Measurements from ENCODE around the gene ARHGEF38.

Gene ARHGEF38

DNA sequence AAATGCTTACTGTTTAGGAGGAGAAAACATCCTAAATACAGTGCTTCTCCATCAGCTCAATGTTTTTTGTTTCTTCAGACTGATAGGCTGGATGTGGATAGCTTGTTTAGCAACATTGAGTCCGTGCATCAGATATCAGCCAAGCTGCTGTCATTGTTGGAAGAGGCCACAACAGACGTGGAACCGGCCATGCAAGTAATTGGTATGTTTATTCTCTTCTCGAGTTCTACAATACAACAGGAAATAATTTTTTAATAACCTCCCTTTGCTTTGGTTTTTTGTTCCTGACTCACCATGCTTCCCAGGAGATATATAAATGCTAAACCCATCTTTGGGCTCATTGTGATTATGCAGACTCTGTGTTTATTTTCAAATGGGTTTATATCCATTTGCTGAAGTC, 60.9 kb downstream of the ARHGEF38 start:
- no peak for DNase-seq

DNA sequence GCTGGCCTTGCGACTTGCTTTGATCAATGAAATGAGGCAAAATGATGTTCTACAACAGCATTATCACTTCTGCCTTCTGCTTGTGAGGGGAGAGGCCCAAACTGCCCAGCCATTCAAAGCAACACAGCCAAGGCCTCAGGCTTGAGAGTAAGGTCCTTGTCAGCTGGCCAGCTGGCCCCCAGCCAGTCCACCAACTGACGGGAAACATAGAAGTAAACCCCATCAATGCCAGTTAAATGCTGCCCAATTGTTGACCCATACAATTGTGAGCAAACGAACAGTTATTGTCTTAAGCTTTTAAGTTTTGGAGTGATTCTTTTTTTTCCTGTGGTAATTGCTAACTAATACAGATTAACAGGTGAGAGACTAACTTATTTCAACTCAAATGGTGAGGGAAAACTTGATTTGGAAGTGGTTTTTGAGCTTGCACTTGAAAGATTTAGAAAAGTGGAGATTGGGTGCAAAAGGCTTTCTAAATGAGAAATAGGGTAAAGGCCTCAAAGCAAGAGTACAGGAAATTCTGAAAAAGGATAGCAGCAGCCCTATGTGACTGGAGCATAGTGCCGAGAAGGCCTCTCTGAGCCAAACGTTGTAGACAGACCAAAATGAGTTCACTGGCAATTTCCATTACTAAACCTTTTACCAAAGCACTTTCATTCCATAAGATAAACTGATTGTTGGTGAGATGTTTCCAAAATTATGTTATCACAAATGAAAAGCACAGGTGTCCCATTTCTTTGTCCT, 66.9 kb downstream of the ARHGEF38 start:
- DNase-seq = no peak

DNA sequence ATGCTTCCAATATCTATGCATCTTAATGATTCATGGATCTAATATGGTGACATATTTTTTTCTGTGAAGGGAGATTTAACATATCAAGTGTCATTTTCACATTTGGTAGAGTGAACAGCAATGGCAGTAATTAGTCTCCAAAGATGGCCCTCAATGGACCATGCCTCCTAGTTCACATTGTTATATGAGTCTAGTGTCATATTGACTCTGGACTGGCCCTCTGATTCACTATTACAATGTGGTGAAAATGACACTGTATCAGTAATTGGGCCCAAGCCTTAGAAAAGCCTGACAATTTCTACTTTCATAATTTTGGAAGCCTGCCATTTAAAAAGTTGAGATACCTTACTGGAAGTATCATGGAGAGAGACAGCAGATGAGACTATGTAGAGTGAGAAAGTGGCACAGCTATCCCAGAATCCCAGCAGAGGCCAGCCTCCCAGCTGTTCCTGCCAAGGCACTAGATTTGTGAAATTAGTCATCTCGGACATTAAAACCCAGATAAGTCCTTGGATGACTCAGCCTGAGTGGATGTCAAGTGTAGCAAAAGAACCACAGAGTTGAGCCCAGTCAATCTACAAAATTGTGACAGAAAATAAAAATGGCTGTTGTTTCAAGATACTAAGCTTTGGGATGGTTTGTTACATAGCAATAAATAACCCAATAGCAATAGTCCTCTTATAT, 68.4 kb downstream of the ARHGEF38 start:
- DNase-seq = no peak

DNA sequence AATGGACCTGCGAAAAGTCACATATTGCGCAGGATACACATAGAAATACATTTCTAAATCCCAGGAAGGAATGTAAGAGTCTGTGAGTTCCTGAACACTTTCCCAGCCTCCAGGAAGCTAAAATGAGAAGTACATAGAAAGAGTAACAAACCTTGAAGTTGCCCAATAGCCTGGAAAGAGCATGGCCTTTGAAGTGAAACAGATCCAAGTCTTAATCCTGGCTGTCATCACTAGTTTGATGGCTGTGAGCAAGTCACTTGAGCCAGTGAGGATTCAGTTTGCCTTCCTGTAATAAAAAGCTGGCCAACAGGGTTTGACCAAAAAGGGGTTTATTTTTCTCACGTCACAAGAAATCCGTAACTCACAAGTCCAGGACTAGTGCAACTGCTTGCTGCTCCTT, 69.8 kb downstream of the ARHGEF38 start:
- no peak for DNase-seq

DNA sequence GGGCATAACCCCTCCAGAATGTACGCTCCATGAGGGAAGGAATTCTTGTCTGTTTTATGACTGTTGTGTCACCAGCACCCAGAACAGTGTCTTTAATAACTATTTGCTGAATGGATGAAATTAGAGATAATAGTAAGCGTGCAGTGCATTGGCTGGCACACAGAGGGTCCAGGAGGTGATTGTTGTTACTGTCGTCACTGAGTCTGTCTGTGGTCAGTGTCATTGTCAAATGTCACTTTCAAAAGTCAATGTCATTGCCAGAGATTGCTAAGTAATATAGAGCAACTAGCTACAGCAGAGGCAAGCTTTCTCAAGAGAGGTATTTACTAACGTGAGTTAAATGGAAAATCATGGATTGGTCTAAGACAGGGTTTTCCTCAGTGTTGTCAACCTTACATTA, 70.7 kb downstream of the ARHGEF38 start:
- DNase-seq = no peak

DNA sequence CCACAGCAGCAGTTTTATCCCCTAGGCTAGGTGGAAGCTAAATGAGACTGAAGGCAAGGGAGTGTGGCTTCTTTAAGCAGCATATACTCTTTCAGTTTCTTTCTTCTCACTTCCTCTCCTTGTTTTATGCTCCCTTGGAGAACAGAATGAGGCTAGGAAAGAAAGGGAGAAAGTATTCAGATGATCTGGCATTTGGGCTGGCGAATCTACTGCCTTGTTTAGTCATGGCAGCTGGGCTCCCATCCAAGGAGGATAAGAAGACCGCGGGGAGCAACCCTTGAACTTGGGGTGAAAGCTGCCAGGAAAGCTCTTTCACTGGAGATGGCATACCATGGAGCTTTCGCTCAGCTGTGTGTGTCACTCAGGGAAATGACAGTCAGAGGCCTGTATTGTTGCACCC, 72.1 kb downstream of the ARHGEF38 start:
- no peak for DNase-seq

DNA sequence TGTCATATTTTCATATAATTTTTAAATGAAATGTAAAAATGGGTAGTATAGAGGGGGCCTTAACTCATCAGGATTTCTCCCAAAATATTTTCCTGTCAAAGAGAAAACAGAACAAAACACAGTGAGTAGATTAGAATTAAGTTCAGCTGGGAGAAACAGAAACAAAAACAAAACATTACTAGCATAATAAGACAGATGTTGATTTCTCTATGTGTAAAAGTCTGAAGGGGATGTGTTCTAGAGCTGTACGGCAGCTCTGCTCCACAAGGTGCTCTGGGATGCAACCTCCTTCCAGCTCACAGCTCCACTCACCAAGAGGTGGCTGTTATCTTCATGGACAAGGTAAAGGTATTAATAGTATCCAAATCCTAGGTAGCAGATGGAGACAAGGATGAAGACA, 72.8 kb downstream of the ARHGEF38 start:
- no peak for DNase-seq

DNA sequence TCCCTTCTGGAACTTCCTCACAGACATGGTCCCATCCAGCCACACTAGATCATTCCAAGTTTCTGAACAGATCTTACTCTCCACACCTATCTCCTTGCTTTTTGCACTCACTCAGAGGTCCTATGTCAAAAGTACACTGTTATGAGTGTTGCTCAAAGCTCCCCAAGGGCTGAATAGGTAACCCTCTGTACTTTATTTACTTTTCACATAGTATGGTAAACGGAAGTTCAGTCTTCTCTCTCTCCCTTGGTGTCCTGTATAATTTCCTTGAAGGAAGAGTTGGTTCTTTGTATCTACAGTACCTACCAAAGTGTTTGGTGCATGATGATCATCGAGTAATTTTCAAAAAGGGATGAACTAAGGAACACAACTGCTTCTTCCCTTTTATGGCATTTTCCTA, 74.4 kb downstream of the ARHGEF38 start:
- no peak for DNase-seq

DNA sequence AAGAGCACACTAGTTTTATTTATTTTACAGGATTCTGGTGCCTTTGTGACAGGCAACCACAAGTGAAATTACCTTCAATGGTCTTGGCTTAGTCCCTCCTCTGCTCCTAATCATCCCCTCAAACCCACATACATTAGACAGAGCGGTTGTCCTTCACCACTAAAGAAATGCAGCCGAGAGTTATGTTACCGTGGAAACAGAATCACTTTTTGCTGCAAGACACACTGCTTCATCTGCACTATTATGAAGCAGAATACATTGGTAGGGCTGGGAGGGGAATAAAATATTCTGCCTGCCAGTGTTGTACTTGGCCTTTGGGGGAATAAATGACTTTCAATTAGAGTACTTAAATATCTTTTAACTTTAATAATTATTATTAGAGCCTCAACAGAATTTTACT, 75.2 kb downstream of the ARHGEF38 start:
- DNase-seq = no peak

DNA sequence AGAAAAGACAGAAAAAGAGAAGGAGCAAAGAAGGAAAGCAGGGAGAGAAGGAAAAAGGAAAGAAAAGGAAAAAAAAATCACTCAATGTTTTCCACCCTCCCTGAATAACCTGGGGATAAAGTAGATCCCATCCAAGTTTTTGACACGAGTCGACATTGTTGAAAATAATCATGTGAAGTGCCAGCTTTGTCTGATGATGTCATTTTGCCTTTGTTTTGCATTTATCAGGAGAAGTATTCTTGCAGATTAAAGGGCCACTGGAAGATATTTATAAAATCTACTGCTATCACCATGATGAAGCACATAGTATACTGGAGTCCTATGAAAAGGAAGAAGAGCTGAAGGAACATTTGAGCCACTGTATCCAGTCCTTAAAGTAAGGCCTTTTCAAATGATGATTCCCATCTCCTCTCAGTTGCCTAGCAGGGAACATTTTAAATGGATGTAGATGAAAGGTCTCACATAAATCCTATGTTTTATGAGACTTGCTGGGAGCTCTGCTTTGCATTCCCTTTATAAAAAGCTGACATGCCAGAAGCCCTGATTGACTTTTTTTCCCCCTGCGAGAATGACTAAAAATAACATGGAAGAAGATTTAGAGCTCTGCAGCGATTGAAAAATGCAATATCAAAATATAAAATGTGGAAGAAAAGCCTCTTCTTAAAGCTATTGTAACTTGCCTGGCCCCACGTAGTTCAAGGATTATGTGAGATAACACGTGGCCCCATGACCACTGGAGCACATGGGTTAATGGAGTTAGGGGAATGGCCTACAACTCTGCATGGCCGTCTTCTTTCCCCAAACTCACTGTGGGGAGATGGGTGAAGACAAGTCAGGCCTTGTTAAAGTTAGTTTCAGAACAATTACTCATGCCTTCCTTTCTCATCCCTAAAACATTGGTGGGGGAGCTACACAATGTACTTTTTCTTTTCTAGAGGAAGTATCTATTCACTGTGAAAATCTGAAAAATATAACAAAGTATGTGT, 78.5 kb downstream of the ARHGEF38 start:
- DNase-seq = no peak

DNA sequence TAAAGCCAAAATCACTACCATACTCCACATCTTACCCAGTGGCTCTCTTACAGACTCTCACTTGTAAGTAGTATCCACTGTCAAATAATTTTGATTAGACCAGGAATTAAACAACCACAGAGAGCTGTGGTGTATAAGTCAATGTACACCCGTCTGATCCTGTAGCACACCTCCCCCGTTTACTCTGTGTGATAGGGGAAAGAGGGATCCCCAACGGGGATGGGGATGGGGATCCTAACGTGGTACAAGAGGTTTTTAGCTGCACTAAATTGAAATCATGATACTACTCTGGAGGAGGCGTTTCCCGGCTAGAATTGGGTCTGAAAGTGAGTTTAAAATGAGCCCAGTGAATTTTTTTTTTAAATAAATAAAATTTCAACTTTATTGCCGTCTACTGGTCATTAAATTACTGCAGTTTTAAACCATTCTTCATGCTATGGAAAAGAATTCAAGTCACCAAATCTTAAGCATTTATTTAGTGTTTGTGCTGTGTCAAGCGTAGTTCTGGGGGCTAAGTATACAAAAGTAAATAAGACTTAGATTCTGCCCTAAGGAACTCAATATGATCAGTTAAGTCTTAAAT, 79.5 kb downstream of the ARHGEF38 start:
- DNase-seq = no peak

DNA sequence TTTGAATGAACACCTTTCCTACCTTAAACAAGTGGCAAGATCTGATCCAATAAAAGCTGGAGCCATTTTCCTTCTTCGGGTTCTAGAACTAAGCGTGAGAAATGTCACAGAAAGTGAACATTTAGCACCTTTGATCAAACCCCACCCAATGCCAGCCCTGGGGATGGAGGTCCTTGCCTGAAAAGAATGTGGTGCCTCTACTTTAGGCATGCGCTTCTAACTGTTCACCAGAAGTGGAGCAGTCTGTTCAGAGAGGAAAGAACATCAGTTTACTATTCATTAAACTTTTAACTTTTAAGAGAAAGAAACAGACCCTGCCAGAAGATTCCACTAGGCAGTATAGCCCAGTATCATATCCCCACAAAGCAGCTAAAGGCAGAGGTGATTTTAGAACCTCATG, 80.2 kb downstream of the ARHGEF38 start:
- no peak for DNase-seq

DNA sequence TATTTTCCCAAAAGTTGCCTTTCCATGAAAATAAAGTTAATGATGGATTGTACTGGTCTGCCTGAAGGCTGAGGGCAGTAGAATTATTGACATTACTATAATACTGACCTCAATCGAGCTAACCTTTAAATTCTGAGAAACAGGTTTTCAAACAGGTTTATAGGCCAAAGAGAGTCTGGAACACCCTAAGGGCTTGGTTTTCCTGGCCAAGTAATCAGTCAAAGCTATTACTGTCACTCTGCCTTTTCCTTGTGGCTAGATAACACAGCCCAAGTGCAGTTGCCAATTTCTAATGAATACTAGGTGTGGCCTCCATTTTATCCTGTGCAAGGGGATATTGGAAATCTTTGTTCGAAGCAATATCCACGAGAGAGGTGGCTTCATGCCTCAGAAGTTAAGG, 80.8 kb downstream of the ARHGEF38 start:
- DNase-seq = no peak

DNA sequence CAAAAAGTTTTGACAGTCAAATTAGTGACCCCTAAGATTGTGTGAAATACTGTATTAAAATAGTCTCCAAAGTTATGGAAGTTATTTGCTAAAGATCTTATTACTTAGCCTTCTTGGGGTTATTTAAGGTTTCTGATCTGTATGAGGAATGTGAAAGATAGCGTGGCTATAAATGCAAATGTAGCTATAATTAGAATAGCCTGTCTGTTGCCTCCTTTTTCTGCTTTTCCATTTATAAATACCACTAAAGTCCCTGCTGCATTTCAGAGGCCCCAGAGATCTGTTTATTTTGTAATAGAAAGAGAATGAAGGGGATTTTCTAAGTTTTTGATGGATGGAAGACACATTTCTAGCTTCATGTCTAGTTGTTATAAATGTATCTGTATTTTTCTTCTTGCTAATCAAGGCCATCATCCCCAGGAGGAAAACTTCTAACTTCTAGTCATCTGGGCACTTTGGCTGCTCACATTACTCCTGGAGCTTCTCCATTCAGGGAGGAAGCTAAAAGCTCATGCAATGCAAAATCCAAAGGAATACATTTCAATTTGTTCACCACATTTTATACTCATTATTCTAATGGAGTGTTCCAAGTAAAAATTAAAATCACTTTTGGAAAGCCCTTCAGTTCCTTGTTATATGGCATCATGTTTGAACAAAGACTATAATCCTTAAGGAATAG, 82.1 kb downstream of the ARHGEF38 start:
- DNase-seq = no peak

DNA sequence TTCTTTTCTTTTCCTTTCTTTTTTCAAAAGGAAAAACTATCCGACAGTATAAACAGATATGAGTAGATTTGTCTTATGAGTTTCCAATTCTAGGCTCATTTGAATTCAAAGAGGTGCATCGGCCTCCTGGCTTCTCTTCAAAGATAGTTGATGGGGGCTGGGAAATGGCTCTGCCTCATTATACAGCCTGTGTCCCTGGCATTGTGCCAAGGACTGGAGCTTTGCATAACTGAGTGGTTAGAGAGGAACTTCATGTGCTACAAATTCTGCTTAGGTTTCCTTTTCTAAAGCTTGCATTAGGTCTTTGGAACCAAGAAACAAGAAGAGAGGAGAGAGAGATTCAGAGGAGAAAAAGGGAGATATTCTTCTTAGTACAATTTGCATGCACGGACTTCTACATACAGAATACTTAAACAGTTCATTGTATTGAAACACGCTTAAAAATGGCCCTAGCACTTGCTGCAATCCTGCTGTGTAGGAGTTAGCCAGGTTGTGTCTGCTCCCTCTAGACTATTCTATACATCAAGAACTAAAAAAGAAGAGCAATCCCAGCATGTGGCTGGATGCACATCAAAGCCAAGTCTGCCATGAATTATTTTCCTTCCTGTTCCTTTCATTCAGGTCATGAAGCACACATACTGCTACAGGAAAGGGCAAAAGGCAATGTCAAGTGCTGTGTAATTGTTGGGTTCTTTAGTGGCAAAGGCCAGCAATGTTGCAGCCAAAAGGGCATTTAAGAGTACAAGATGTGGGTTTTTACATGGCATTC, 85.2 kb downstream of the ARHGEF38 start:
- DNase-seq = peak; percentile 4

DNA sequence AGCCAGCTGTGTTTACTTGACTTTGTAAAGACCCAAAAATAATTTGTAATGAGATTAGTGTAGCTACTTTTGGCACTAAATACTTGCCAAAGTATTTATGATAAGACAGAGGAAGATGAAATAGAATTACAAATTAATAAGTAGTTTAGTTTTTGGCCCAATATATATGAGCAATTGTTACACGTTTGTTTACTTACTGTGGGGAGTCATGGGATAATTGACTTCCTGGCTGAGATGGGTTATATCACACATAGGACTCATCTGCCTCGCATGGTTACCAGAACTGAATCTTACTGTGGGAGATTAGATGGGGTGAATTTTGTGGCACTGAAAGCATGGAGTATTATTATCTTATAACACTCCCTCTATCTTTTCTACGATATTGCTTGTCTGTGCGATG, 89.4 kb downstream of the ARHGEF38 start:
- no peak for DNase-seq

DNA sequence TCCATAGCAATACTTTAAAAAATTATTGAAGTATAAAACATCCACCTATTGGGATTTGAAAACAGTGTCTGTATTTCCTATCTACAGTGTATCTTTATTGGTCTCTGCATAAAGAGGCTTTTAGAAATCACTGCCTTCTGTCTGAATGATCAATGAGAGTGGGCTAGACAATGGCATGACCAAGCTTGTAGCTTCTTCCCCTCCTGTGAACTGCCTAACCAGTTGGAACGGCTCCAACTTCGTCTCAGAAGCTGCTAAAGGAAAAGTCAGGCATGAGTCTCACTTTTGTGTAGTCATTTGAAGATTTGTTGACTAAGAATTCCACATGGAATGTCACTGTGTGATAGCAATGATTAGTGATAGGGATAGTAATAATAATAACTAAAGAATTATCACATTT, 91.8 kb downstream of the ARHGEF38 start:
- no peak for DNase-seq

DNA sequence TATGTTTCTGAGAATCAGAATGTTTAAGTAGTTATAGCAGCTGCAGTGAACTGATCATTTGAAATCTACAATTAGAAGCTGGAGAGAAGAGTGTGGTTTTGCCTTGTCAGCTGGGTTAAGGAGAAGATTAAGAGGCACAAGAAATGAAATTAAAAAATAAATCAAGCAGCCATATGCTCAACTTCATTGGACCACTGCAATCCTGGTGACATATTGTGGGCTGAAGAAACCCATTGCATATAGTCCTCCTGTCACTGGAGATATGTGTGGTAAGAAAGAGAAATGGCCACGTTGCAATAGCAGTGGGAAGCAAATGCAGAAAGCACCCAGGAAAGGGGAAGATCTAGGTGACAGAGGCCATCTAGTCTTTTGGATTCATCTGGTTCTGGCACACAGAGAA, 93.0 kb downstream of the ARHGEF38 start:
- DNase-seq = no peak

DNA sequence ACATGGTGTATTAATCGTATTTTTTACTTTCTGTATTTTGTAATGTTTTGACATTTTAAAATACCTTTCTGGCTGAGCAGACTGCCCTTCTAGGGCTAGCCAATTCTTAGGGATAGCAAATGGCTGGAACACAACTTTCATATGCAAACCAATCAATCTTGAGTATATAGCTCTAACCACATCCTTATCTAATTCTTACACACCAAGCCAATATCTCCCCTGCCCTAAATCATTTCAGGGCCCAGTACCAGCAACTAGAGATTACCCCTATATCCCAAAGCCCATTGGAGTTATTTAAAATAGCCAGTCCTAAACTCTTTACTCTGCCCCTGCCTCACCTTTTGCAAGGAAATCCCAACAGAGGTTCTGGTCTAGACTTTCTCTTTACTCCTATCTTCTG, 97.8 kb downstream of the ARHGEF38 start:
- DNase-seq = no peak

DNA sequence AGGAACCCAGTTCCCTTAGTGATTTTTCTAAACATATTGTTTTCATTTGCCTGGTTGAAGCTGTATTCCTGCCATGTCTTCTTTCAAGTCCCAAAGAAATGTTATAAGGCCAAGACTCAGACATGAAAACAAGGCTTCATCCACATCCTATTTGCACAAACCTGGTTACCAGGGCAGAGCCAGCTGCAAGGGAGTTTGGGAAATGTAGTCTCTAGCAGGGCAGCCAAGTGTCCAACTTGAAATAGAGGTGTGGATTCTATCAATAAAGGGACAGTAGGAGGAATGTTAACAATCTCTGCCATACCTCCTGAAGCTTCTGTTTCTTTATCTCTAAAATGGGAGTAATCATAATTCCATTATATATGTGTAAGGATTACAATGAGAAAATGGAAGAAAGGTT, 99.5 kb downstream of the ARHGEF38 start:
- DNase-seq = no peak

DNA sequence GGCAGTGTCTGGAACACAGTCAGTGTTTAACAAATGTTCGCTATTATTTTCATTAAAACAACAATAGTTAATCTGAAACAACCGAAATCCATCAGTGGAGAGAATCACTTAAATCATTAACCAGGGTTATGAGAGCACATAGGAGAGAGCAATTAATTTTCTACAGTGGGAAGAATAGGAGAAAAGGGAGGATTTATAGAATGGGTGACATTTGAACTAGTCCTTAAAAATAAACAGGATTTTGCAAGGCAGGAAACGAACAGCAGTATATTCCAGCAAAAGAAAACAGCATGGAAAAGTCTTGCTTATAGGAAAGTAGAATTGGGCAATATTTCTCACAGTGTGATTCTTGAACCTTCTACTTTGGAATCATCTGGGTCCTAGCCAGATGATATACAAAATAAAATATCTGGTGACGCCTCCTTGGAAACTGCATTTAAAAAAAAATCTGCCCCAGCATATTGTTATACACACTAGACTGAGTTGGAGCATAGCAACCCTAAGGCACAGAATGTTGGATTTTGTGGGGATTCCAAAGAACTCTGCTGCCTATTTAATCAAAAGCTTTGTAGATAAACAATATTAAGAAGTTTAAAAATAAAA, 100.0 kb downstream of the ARHGEF38 start:
- DNase-seq = no peak

Data from stimulated activated CD4-positive, alpha-beta T cell treated with anti-CD3 and anti-CD28 coated beads, Interleukin-4, amount 100 ng/mL, for 1 hour (primary cell).